ENCODE measurements around the gene PTGDS.
A peak's percentile ranks its signal among the peaks of the same experiment; 100 is the strongest.

PTGDS gene

DNA sequence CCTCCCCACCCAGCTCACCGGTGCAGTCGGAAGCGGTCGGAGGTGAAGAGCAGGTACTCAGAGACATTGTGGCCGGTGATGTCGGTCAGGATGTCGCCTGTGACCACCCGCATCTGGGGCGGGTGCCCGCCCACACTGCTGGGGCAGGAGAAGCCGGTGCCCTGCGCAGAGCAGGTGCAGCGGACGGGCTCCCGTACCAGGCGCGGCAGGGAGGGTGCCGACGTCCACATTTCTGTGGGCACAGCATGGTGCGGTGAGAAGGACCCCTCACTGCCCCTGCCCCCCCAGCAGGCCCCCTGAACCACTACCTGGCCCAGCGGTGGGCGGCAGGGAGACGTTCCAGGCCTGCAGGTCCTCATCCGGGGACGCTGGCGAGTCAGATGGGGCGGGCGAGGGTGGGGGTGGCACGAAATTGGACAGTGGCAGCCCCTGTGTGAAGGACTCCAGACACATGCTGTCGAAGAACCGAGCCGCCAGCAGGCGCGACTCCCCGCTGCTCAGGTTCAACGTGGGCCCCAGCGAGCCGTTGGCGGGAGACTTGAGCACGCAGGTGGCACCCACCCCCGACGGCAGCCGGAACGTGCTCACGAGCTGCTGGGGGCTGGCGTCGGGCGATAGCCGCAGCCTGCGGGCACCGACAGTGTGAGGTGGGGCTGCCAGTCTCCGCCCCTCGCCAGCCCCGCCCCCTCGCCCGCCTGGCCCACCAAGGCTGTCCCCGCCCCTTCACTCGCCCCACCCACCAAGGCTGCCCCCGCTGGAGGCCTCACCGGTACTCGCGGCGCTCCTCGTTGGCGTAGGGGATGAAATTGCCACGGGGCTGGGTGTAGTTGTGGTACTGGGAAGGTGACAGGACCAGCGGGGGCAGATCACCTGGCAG is 35.6 kb downstream of the PTGDS start:
- Histone ChIP-seq H3K27ac (ENCODE audit: extremely low read depth, low read depth, low read length) (no peak overlapping the region), H3K4me1 (ENCODE audit: control insufficient read depth, insufficient read depth, low read length) (no peaks in the 10 kb centered on the region), H3K4me3 (ENCODE audit: low read depth, low read length) (no peak overlapping the region), H3K36me3 (ENCODE audit: control insufficient read depth in 2 of 2, insufficient read depth in 1 of 2, low read length in 2 of 2) (peaks cover 0 to 57% of the 10 kb centered on the region in 2 experiments; a peak in 1 of 3 replicates), H3K9me3 (ENCODE audit: control insufficient read depth, insufficient read depth, low read depth, low read length) (no peaks in the 10 kb centered on the region)
- POLR2A ChIA-PET, result no interaction called here
- CTCF ChIA-PET, result no interaction called here
- TF ChIP-seq ZNF433 (tag by site-specific recombination; IDR thresholded peaks at IDR 0.05; ENCODE audit: low read depth) (no peak), ZNF843 (tag by site-specific recombination; IDR thresholded peaks at IDR 0.05) (no peak), EGR2 (tag by site-specific recombination; IDR thresholded peaks at IDR 0.05; ENCODE audit: low read depth) (0 out of 2 replicates have a peak, but pooled peaks have one; percentile 11)
- TF ChIP-seq, protein P1, sequence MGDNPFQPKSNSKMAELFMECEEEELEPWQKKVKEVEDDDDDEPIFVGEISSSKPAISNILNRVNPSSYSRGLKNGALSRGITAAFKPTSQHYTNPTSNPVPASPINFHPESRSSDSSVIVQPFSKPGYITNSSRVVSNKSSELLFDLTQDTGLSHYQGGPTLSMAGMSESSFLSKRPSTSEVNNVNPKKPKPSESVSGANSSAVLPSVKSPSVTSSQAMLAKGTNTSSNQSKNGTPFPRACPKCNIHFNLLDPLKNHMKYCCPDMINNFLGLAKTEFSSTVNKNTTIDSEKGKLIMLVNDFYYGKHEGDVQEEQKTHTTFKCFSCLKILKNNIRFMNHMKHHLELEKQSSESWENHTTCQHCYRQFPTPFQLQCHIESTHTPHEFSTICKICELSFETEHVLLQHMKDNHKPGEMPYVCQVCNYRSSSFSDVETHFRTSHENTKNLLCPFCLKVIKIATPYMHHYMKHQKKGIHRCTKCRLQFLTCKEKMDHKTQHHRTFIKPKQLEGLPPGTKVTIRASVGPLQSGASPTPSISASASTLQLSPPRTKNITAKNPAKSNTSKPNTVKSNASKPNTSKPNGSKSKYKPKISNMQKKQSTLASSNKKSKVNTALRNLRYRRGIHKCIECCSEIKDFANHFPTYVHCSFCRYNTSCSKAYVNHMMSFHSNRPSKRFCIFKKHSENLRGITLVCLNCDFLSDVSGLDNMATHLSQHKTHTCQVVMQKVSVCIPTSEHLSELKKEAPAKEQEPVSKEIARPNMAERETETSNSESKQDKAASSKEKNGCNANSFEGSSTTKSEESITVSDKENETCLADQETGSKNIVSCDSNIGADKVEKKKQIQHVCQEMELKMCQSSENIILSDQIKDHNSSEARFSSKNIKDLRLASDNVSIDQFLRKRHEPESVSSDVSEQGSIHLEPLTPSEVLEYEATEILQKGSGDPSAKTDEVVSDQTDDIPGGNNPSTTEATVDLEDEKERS (tag by site-specific recombination; IDR thresholded peaks at IDR 0.05), result no peak
- TF ChIP-seq, protein P2, sequence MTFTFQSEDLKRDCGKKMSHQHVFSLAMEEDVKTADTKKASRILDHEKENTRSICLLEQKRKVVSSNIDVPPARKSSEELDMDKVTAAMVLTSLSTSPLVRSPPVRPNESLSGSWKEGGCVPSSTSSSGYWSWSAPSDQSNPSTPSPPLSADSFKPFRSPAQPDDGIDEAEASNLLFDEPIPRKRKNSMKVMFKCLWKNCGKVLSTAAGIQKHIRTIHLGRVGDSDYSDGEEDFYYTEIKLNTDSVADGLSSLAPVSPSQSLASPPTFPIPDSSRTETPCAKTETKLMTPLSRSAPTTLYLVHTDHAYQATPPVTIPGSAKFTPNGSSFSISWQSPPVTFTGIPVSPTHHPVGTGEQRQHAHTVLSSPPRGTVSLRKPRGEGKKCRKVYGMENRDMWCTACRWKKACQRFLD (tag by site-specific recombination; IDR thresholded peaks at IDR 0.05), result no peak
- TF ChIP-seq, protein P3, sequence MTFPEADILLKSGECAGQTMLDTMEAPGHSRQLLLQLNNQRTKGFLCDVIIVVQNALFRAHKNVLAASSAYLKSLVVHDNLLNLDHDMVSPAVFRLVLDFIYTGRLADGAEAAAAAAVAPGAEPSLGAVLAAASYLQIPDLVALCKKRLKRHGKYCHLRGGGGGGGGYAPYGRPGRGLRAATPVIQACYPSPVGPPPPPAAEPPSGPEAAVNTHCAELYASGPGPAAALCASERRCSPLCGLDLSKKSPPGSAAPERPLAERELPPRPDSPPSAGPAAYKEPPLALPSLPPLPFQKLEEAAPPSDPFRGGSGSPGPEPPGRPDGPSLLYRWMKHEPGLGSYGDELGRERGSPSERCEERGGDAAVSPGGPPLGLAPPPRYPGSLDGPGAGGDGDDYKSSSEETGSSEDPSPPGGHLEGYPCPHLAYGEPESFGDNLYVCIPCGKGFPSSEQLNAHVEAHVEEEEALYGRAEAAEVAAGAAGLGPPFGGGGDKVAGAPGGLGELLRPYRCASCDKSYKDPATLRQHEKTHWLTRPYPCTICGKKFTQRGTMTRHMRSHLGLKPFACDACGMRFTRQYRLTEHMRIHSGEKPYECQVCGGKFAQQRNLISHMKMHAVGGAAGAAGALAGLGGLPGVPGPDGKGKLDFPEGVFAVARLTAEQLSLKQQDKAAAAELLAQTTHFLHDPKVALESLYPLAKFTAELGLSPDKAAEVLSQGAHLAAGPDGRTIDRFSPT (tag by site-specific recombination; IDR thresholded peaks at IDR 0.05), result peak; percentile 43; the same call in 1 of the 2 replicates

DNA sequence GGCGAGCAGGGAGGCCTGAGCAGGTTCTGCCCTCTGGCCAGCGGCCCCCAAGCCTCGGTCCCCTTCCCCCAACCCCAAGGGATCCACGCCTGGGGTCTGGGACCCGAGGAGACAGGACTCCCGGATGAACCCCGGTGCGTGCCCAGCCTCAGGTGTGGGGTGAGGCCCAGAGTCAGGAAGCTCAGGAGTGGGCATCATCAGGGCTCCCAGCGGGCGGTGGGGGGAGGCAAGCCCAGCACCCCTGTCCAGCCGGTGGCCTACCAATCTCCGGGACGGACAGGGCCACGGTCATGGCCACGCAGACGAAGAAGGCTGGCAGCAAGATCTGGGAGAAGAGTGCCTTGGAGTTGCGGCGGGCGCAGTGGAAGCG is 36.3 kb downstream of the PTGDS start:
- no peaks in the 10 kb centered on the region for H3K9me3 ChIP-seq (ENCODE audit: control insufficient read depth, insufficient read depth, low read depth, low read length)
- TF ChIP-seq SP7 (tag by site-specific recombination; IDR thresholded peaks at IDR 0.05) (no peak), ZBTB8A (tag by site-specific recombination; IDR thresholded peaks at IDR 0.05) (no peak), ZEB2 (tag by site-specific recombination; IDR thresholded peaks at IDR 0.05) (no peak), MYNN (tag by site-specific recombination; IDR thresholded peaks at IDR 0.05; ENCODE audit: borderline replicate concordance) (no peak)
- TF ChIP-seq, protein P4, sequence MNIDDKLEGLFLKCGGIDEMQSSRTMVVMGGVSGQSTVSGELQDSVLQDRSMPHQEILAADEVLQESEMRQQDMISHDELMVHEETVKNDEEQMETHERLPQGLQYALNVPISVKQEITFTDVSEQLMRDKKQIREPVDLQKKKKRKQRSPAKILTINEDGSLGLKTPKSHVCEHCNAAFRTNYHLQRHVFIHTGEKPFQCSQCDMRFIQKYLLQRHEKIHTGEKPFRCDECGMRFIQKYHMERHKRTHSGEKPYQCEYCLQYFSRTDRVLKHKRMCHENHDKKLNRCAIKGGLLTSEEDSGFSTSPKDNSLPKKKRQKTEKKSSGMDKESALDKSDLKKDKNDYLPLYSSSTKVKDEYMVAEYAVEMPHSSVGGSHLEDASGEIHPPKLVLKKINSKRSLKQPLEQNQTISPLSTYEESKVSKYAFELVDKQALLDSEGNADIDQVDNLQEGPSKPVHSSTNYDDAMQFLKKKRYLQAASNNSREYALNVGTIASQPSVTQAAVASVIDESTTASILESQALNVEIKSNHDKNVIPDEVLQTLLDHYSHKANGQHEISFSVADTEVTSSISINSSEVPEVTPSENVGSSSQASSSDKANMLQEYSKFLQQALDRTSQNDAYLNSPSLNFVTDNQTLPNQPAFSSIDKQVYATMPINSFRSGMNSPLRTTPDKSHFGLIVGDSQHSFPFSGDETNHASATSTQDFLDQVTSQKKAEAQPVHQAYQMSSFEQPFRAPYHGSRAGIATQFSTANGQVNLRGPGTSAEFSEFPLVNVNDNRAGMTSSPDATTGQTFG (tag by site-specific recombination; IDR thresholded peaks at IDR 0.05; ENCODE audit: borderline replicate concordance), result no peak
- H3K36me3 ChIP-seq (ENCODE audit: control insufficient read depth in 2 of 2, insufficient read depth in 1 of 2, low read length in 2 of 2), result peaks cover 0 to 58% of the 10 kb centered on the region in 2 experiments; a peak in 1 of 3 replicates
- no peaks in the 10 kb centered on the region for H3K4me1 ChIP-seq (ENCODE audit: control insufficient read depth, insufficient read depth, low read length)
- no peak overlapping the region for H3K4me3 ChIP-seq (ENCODE audit: low read depth, low read length)
- ChIA-PET POLR2A (no interaction called here), CTCF (no interaction called here)
- H3K27ac ChIP-seq (ENCODE audit: extremely low read depth, low read depth, low read length), result no peak overlapping the region

Data from HEK293 (cell line).